GM12878 (cell line): ENCODE data around the gene PTTG1. TPM values are rescaled to one million over a fixed set of nuclear protein-coding genes. Genes with fewer than 3 reads are reported as not detected.

ENCODE experiments used
- ASH2L ChIP-seq: fragments of 300-600, 200-600 bp; sonication (generic); IDR thresholded peaks from 2 replicates; pipeline ENCODE4 v1.6.1; 2017; ENCODE audit warnings: low read depth, mild to moderate bottlenecking, borderline replicate concordance
- CBX5 ChIP-seq: sonication (generic); IDR thresholded peaks from 2 replicates; pipeline ENCODE4 v1.6.1; 2016; ENCODE audit warnings: low read depth, moderate library complexity, mild to moderate bottlenecking, inconsistent platforms
- CEBPB ChIP-seq, 2 experiments: fragments of 150-350 bp in 1 of 2; IDR thresholded peaks; 2 replicates each; pipeline ENCODE4 v1.6.1; 2012 to 2014; ENCODE audit warnings: low read depth in 2 of 2, low read length in 2 of 2, borderline replicate concordance in 1 of 2, inconsistent platforms in 1 of 2
- CHD2 ChIP-seq: IDR thresholded peaks from 2 replicates; pipeline ENCODE4 v1.6.1; 2011; ENCODE audit warnings: low read depth, low read length, improper control_type of control experiment, borderline replicate concordance
- FOXK2 ChIP-seq: fragments of 450-650 bp; IDR thresholded peaks from 2 replicates; pipeline ENCODE4 v1.6.1; 2017; ENCODE audit warnings: mild to moderate bottlenecking, moderate library complexity
- HDAC2 ChIP-seq: fragments of 200-600 bp; sonication (generic); IDR thresholded peaks from 2 replicates; pipeline ENCODE4 v1.6.1; 2017
- IKZF2 ChIP-seq, 2 experiments: fragments of 450-650 bp; IDR thresholded peaks; 2 replicates each; pipeline ENCODE4 v1.6.1; 2017; ENCODE audit warnings: mild to moderate bottlenecking in 2 of 2, moderate library complexity in 2 of 2
- IRF4 ChIP-seq: IDR thresholded peaks from 2 replicates; pipeline ENCODE4 v1.6.1; 2011; ENCODE audit warnings: low read depth, low read length
- KDM1A ChIP-seq: fragments of 200-600 bp; sonication (generic); IDR thresholded peaks from 2 replicates; pipeline ENCODE4 v1.6.1; 2016; ENCODE audit warnings: borderline replicate concordance
- MXI1 ChIP-seq: fragments of 150-350 bp; IDR thresholded peaks from 2 replicates; pipeline ENCODE4 v1.6.1; 2011; ENCODE audit warnings: low read depth, mild to moderate bottlenecking, inconsistent platforms, low read length, improper control_type of control experiment
- MYB ChIP-seq: fragments of 150-350 bp; IDR thresholded peaks from 2 replicates; pipeline ENCODE4 v1.6.1; 2014; ENCODE audit warnings: mild to moderate bottlenecking, low read depth, low read length, borderline replicate concordance
- NFXL1 ChIP-seq: fragments of 450-650 bp; IDR thresholded peaks from 2 replicates; pipeline ENCODE4 v1.6.1; 2017; ENCODE audit warnings: antibody characterized with exemption, mild to moderate bottlenecking, borderline replicate concordance
- NR2C2 ChIP-seq: IDR thresholded peaks from 2 replicates; pipeline ENCODE4 v1.6.1; 2011; ENCODE audit warnings: borderline replicate concordance, low read depth; ENCODE audit not compliant: control insufficient read depth, insufficient read length
- NRF1 ChIP-seq: conservative IDR thresholded peaks from 2 replicates; pipeline ENCODE4 v1.6.1; 2011; ENCODE audit warnings: mild to moderate bottlenecking, low read depth, low read length, improper control_type of control experiment
- POLR2AphosphoS5 ChIP-seq: IDR thresholded peaks from 2 replicates; pipeline ENCODE4 v1.6.1; 2011; ENCODE audit warnings: mild to moderate bottlenecking, low read length, inconsistent platforms
- RCOR1 ChIP-seq: conservative IDR thresholded peaks from 2 replicates; pipeline ENCODE4 v1.6.1; 2012; ENCODE audit warnings: low read depth, low read length, improper control_type of control experiment
- RFX5 ChIP-seq: IDR thresholded peaks from 2 replicates; pipeline ENCODE4 v1.6.1; 2011; ENCODE audit warnings: low read depth, low read length, improper control_type of control experiment
- SREBF1 ChIP-seq: IDR thresholded peaks from 2 replicates; pipeline ENCODE4 v1.6.1; 2012; ENCODE audit warnings: mild to moderate bottlenecking, low read length
- SUZ12 ChIP-seq: fragments of 200-600 bp; sonication (generic); IDR thresholded peaks from one replicate; pipeline ENCODE4 v1.6.1; 2018; ENCODE audit warnings: antibody characterized with exemption, mild to moderate bottlenecking; ENCODE audit not compliant: unreplicated experiment
- YBX1 ChIP-seq: fragments of 450-650 bp; IDR thresholded peaks from 2 replicates; pipeline ENCODE4 v1.6.1; 2016; ENCODE audit warnings: antibody characterized with exemption
- ZNF217 ChIP-seq: fragments of 450-650 bp; IDR thresholded peaks from 2 replicates; pipeline ENCODE4 v1.6.1; 2017; ENCODE audit warnings: antibody characterized with exemption, mild to moderate bottlenecking
- ZNF24 ChIP-seq: fragments of 450-650 bp; IDR thresholded peaks from 2 replicates; pipeline ENCODE4 v1.6.1; 2017; ENCODE audit warnings: antibody characterized with exemption, mild to moderate bottlenecking
- ZZZ3 ChIP-seq: IDR thresholded peaks from 2 replicates; pipeline ENCODE4 v1.6.1; 2011; ENCODE audit warnings: low read depth; ENCODE audit not compliant: control insufficient read depth, insufficient read length
- polyA plus RNA-seq, 11 experiments: library from polyadenylated mRNA; depleted of rRNA in 4 of 11; unstranded in 6 of 11; stranded (reverse) in 5 of 11; fragments of >200 nt; fragmentation: Nextera tagmentation in 4 of 11; fragmentation: Illumina TruSeq in 1 of 11; extraction: Ambion mirVana in 4 of 11; extraction: Trizol in 1 of 11; gene quantifications; 1 replicate in 1 of 11; 2 replicates in 10 of 11; pipeline versions ENCODE4 v1.2.1 to v1.2.3, GENCODE V29; 2011 to 2016; ENCODE audit warnings: inconsistent platforms in 2 of 11, missing spikeins in 2 of 11, low read depth in 1 of 11
- total RNA-seq, 4 experiments: library from RNA; depleted of rRNA in 3 of 4; stranded (reverse); fragments of >200 nt in 3 of 4; fragmentation: Illumina TruSeq in 1 of 4; extraction: Trizol in 1 of 4; gene quantifications; 2 replicates each; pipeline versions ENCODE4 v1.2.1 to v1.2.3, GENCODE V29; 2013 to 2021
- TF ChIP-seq, protein P1 (sequence below): IDR thresholded peaks from 2 replicates; pipeline ENCODE4 v1.6.1; 2011; ENCODE audit warnings: low read depth, low read length, improper control_type of control experiment, borderline replicate concordance
- TF ChIP-seq, protein P2 (sequence below): fragments of 450-650 bp; IDR thresholded peaks from 2 replicates; pipeline ENCODE4 v1.6.1; 2014; ENCODE audit warnings: mild to moderate bottlenecking
- TF ChIP-seq, protein P3 (sequence below): IDR thresholded peaks from 2 replicates; pipeline ENCODE4 v1.6.1; 2012; ENCODE audit warnings: low read depth, low read length, improper control_type of control experiment
- TF ChIP-seq, protein P4 (sequence below): fragments of 450-650 bp; IDR thresholded peaks from 2 replicates; pipeline ENCODE4 v1.6.1; 2017; ENCODE audit warnings: borderline replicate concordance
- TF ChIP-seq, protein P5 (sequence below): IDR thresholded peaks from 2 replicates; pipeline ENCODE4 v1.6.1; 2012; ENCODE audit warnings: low read depth, low read length, improper control_type of control experiment

Gene PTTG1
- total and polyA plus RNA-seq, 10 of the 15 experiments (the other 5 are each of a cell fraction or from before 2014, with no cell fraction given), result 154 to 1,033 (median 377) TPM

DNA sequence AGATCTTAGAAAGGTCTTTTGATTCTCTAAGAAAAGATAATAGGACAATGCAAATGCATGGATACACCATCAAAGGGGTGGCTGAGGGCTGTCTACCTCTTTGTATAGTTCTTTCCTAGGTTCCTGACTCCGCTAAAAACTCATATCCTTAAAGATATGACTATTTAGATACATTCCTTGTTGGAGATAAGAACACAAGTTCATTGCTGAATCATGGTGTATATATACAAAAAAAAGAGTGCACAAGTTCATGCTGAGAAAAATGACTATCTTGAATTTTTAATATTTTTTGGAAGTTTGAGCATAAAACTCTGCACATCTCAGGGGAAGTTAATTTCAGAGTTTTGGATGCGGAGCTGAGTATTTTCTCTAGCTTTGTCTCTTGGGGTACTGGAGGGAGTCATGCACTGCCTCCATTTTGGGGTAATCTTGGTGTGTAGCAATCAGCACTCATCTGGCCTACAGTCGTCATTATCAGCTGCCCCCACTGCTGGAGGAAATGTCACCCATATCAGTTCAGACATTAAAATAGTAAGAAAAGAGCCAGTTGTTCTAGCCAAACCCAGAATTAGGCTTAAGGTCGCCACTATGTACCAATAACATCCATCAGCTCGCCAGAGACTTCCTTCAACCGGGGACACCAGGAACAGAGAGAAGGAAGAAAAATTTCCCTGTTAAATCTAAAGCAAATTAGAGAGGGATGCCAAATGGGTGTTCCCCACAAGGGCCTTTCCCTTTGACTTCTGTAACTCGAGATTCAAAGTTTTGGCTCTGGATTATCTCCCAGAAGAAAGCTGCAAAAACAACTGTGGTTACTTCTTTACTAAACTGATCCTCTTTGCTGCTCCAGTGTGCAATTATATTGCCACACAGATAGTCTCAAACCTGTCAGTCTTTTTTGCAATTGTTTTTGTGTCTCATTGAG, 49.0 kb downstream of the PTTG1 start (continued):
- TF ChIP-seq ASH2L, result no peak
- TF ChIP-seq IKZF2 (IDR thresholded peaks at IDR 0.05), result no peak
- no peak for TF ChIP-seq RCOR1
- no peak for TF ChIP-seq SUZ12
- TF ChIP-seq NRF1, result no peak
- TF ChIP-seq ZNF217, result no peak
- no peak for TF ChIP-seq CHD2
- no peak for TF ChIP-seq MXI1
- no peak for TF ChIP-seq YBX1
- TF ChIP-seq IRF4, result no peak
- no peak for TF ChIP-seq ZZZ3
- TF ChIP-seq, protein P1, sequence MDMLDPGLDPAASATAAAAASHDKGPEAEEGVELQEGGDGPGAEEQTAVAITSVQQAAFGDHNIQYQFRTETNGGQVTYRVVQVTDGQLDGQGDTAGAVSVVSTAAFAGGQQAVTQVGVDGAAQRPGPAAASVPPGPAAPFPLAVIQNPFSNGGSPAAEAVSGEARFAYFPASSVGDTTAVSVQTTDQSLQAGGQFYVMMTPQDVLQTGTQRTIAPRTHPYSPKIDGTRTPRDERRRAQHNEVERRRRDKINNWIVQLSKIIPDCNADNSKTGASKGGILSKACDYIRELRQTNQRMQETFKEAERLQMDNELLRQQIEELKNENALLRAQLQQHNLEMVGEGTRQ, result no peak
- TF ChIP-seq, protein P2, sequence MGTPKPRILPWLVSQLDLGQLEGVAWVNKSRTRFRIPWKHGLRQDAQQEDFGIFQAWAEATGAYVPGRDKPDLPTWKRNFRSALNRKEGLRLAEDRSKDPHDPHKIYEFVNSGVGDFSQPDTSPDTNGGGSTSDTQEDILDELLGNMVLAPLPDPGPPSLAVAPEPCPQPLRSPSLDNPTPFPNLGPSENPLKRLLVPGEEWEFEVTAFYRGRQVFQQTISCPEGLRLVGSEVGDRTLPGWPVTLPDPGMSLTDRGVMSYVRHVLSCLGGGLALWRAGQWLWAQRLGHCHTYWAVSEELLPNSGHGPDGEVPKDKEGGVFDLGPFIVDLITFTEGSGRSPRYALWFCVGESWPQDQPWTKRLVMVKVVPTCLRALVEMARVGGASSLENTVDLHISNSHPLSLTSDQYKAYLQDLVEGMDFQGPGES, result no peak
- TF ChIP-seq, protein P3, sequence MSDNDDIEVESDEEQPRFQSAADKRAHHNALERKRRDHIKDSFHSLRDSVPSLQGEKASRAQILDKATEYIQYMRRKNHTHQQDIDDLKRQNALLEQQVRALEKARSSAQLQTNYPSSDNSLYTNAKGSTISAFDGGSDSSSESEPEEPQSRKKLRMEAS, result no peak
- TF ChIP-seq NFXL1, result no peak
- TF ChIP-seq, protein P4, sequence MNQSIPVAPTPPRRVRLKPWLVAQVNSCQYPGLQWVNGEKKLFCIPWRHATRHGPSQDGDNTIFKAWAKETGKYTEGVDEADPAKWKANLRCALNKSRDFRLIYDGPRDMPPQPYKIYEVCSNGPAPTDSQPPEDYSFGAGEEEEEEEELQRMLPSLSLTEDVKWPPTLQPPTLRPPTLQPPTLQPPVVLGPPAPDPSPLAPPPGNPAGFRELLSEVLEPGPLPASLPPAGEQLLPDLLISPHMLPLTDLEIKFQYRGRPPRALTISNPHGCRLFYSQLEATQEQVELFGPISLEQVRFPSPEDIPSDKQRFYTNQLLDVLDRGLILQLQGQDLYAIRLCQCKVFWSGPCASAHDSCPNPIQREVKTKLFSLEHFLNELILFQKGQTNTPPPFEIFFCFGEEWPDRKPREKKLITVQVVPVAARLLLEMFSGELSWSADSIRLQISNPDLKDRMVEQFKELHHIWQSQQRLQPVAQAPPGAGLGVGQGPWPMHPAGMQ, result no peak
- TF ChIP-seq HDAC2, result no peak
- no peak for TF ChIP-seq SREBF1
- peak; percentile 92 for TF ChIP-seq POLR2AphosphoS5
- TF ChIP-seq MYB, result no peak
- no peak for TF ChIP-seq NR2C2
- TF ChIP-seq ZNF24, result no peak
- TF ChIP-seq, protein P5, sequence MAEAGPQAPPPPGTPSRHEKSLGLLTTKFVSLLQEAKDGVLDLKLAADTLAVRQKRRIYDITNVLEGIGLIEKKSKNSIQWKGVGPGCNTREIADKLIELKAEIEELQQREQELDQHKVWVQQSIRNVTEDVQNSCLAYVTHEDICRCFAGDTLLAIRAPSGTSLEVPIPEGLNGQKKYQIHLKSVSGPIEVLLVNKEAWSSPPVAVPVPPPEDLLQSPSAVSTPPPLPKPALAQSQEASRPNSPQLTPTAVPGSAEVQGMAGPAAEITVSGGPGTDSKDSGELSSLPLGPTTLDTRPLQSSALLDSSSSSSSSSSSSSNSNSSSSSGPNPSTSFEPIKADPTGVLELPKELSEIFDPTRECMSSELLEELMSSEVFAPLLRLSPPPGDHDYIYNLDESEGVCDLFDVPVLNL, result no peak
- no peak for TF ChIP-seq FOXK2
- TF ChIP-seq CBX5, result no peak
- TF ChIP-seq RFX5, result no peak
- no peak for TF ChIP-seq CEBPB (IDR thresholded peaks at IDR 0.05; ENCODE audit: borderline replicate concordance in 1 of 2, low read depth in 2 of 2, low read length in 2 of 2)
- no peak for TF ChIP-seq KDM1A
